NCI-H524 (cell line): ENCODE data around the gene CYLC2.

Experiments used
- DNase-seq, 2 experiments: peaks; one replicate each; lab custom pipeline; 2025; lab: John Stamatoyannopoulos, UW

The CYLC2 gene

GRCh38 chr9:102995033-102995432 is at the start of gene CYLC2:
TSS of gene CYLC2 (plus strand) at chr9:102995333. CDS start at chr9:102995381, 48 bp downstream.
- no peak for DNase-seq

- peak in 1 of 2 experiments; percentile 28 for DNase-seq
Observed at GRCh38 chr9:102950346-102950745, 44.8 kb upstream of the CYLC2 start.

DNA sequence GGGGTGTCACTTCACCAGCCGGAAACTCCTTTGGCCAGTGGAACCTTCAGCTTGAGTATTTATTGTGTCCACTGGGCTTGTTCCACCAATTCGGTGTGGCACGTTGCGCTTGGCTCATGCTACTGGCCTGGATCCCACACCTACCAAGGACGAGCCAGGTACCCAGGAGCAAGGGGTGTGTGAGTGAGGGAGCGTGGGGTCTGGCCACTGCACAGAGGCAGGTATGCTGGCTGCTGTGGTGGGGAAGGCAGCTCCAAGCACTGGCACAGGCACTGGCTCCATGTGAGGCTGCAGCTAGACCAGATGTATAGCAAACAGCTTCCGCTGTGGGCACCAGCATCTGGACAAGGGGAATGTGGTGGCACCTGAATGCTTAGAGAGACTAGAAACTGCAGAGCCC is 28.1 kb upstream of the CYLC2 start:
- DNase-seq: no peak

GRCh38 chr9:102967979-102968378 is 27.2 kb upstream of the CYLC2 start:
- DNase-seq: no peak

DNA sequence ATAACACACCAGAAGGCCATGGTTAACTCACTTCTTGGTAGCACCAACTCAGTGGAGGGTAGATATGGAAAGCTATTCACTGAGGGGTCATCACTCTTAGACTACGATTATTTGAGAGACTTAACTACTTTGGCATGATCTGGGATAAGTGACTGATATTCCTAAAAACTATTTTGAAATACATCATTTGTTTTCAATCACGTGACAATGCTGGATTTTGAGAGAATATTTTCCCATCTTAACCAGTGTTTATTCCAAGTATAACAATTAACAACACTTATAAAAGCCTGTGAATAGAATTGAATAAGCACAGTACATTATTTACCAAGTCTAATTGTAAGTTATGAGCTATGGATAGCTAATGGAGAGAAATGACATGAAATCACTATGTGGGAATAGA is 22.4 kb upstream of the CYLC2 start:
- DNase-seq: no peak

GRCh38 chr9:102974530-102974929 is 20.6 kb upstream of the CYLC2 start:
- DNase-seq: no peak

DNA sequence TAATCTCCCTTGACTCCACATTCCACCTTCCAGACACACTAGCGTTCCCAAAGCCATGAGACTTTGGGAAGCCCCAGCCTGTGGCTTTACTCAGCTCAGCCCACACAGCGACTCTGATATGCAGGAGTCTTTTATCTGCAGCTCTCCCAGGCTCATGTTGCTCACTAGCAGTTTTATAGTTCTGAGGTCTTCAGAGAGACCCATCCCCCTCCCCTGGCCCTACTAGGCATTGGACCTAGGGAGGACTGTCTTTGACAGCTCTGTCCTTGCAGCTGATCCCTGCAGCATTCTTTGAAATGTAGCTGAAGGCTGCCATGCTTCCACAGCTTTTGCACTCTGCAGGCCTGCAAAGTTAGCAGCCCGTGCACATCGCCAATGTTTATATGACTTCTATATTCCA is 19.9 kb upstream of the CYLC2 start:
- no peak for DNase-seq

GRCh38 chr9:102985162-102985895 is 9.8 kb upstream of the CYLC2 start:
- peak; percentile 19 to 81 for DNase-seq

GRCh38 chr9:102986425-102986824 is 8.7 kb upstream of the CYLC2 start:
- DNase-seq: no peak

DNA sequence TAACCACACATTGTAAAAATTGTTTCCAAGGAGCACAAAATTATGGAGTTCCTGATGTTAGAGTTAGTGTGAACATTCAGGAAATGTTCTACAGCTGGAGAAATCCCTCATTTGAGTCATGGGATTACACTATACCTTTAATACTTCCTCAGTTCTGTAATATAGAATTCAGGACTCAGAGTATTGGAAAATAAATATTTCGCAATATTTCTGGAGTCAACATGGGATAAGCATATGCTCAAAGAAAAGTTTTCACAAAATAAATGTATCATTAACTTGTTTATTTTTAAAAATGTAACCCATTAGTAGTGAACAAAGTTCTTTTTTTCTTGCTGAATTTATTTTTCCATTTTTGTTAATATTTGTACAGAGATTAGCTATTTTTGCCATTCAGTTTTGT is 8.6 kb downstream of the CYLC2 start:
- no peak for DNase-seq

DNA sequence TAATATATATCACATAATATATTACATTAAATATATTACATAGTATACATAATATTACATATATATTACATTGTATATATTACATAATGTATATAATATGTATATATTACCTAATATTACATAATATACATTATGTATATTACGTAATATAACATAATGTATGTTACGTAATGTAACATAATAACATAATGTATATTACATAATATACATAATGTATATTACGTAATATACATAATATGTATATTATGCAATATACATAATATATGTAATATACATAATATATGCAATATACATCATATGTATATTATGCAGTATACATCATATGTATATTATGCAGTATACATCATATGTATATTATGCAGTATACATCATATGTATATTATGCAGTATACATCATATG is 19.1 kb downstream of the CYLC2 start:
- DNase-seq: no peak

- no peak for DNase-seq
Observed at GRCh38 chr9:103025796-103026195, 30.7 kb downstream of the CYLC2 start.

DNA sequence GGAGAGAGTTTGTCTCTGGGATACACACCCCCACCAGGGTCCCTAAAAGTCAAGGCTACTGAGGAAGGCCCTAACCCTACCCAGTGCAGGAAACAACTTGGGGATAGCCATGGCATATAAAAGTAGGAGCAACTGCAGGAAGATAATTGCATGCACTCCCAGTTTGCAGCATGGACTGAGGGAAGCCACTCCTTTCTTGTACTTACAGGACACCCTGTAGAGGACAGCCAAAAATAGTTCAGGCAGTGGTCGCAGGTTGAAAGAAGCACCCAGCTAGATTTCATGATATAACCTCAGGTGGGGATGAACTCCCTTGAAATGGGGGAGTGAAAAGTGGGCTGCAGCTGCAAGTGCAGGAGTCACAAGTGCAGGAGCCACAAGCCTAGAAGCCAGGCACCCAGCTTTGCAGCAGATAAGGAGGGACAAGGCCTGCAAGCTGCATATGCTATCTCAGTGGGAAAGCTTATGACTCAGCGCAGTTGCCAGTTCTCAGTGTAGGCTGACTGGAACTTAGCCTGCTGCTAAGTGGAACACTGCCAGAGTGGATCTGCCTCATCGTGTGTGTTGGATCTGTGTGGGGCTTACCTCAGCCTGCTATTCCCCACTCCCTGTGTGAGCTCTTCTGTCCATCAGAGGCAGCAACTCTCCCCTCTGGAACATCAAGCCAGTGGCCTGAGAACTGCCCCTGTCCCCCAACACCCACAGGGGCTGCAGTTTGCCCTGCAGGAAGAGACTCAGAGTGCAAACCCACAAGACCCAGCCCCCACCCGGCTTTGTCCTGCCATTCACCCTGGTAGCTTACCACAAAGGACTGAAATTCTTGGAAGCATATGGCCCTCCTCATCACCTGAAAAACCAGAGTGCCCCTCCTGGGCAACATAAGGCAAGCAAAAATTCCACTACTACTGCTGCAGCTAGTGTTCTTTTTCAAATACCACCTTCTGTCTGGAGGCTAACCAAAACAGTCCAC is 42.7 kb downstream of the CYLC2 start:
- no peak for DNase-seq

- DNase-seq: no peak
Observed at GRCh38 chr9:103041961-103042360, 46.8 kb downstream of the CYLC2 start.
